Endothelial cell of umbilical vein (primary cell): Measurements from ENCODE around the gene METTL27. TPM values are rescaled to one million over a fixed set of nuclear protein-coding genes. Genes with fewer than 3 reads are reported as not detected.

Experiments used
- BruUV-seq: library from RNA; stranded (reverse); fragments of 400-500 nt; replicated peaks from 2 replicates; lab custom pipeline; 2021; lab: Mats Ljungman, UMichigan
- CTCF ChIA-PET: fragments of 300-600, 350-600 bp; sonication (Branson Sonifier 250); formaldehyde crosslinking; loops from one replicate; lab custom pipeline; 2021; ENCODE audit warnings: antibody characterized with exemption, inconsistent platforms; lab: Charles Lee
- POLR2A ChIA-PET: fragments of 300-600, 350-600 bp; sonication (Branson Sonifier 250); formaldehyde crosslinking; loops from one replicate; lab custom pipeline; 2021; ENCODE audit warnings: antibody characterized with exemption, inconsistent platforms; lab: Charles Lee
- DNase-seq: peaks from one replicate; pipeline ENCODE4 v3.0.0-alpha.2; 2011; ENCODE audit warnings: low read depth, low spot score
- FAIRE-seq: peaks from 2 replicates; lab custom pipeline; 2011; peaks lifted over from hg19 to GRCh38; lab: Jason Lieb, UNC
- H2AFZ ChIP-seq: 2 replicates; pipeline ENCODE4 v1.6.0; 2012; ENCODE audit warnings: low read depth, low read length, control low read depth, inconsistent platforms
- H3K27ac ChIP-seq: 2 replicates; pipeline ENCODE4 v1.5.1; 2011; ENCODE audit warnings: low read depth, mild to moderate bottlenecking, control low read depth, low read length, moderate library complexity; ENCODE audit not compliant: insufficient read depth
- H3K27me3 ChIP-seq, 2 experiments: 2 replicates each; pipeline versions ENCODE4 v1.6.0 to v1.6.1; 2011; ENCODE audit warnings: low read length in 2 of 2, mixed read lengths in 1 of 2; ENCODE audit not compliant: control insufficient read depth in 2 of 2, insufficient read depth in 2 of 2
- H3K36me3 ChIP-seq, 2 experiments: 2 replicates in 1 of 2; 3 replicates in 1 of 2; pipeline ENCODE4 v1.5.1; 2011; ENCODE audit warnings: low read length in 2 of 2, mild to moderate bottlenecking in 1 of 2, moderate library complexity in 1 of 2; ENCODE audit not compliant: control insufficient read depth in 2 of 2, insufficient read depth in 2 of 2; ENCODE audit errors: extremely low read depth in 1 of 2
- H3K4me1 ChIP-seq: 3 replicates; pipeline ENCODE4 v1.5.1; 2011; ENCODE audit warnings: mild to moderate bottlenecking, low read length; ENCODE audit not compliant: control insufficient read depth, insufficient read depth; ENCODE audit errors: extremely low read depth
- H3K4me2 ChIP-seq: 2 replicates; pipeline ENCODE4 v1.6.1; 2011; ENCODE audit warnings: low read length, control low read depth, mixed read lengths; ENCODE audit not compliant: insufficient read depth
- H3K4me3 ChIP-seq, 3 experiments: fragments of 200-600 bp in 1 of 3; sonication (generic), shearing (Covaris generic) in 1 of 3; replicated peaks in 1 of 3; 2 replicates each; pipeline ENCODE4 v1.5.1; 2011 to 2016; ENCODE audit warnings: control low read depth in 3 of 3, low read length in 3 of 3, mild to moderate bottlenecking in 2 of 3, inconsistent platforms in 1 of 3, low read depth in 1 of 3, moderate library complexity in 1 of 3; ENCODE audit not compliant: insufficient read depth in 1 of 3
- H3K79me2 ChIP-seq: 2 replicates; pipeline ENCODE4 v1.6.0; 2012; ENCODE audit warnings: low read length, inconsistent platforms; ENCODE audit not compliant: control insufficient read depth, insufficient read depth
- H3K9ac ChIP-seq: replicated peaks from 2 replicates; pipeline ENCODE3; 2011; ENCODE audit warnings: low read length, control low read depth; ENCODE audit not compliant: insufficient read depth; ENCODE audit errors: extremely low read depth
- H3K9me1 ChIP-seq: replicated peaks from 3 replicates; pipeline ENCODE4 v1.6.0; 2011; ENCODE audit warnings: mild to moderate bottlenecking, low read length; ENCODE audit not compliant: control insufficient read depth, insufficient read depth; ENCODE audit errors: extremely low read depth
- H3K9me3 ChIP-seq: replicated peaks from 2 replicates; pipeline ENCODE4 v1.5.1; 2012; ENCODE audit warnings: low read length, inconsistent platforms; ENCODE audit not compliant: control insufficient read depth, insufficient read depth
- H4K20me1 ChIP-seq: replicated peaks from 2 replicates; pipeline ENCODE3; 2011; ENCODE audit warnings: mild to moderate bottlenecking, low read length; ENCODE audit not compliant: control insufficient read depth, insufficient read depth; ENCODE audit errors: extremely low read depth
- CTCF ChIP-seq, 2 donors: IDR thresholded peaks; 1 replicate in 1 of 2; 2 replicates in 1 of 2; pipeline ENCODE4 v1.5.1; 2011; ENCODE audit warnings: low read length in 2 of 2, mild to moderate bottlenecking in 2 of 2, moderate library complexity in 2 of 2, control low read depth in 1 of 2, inconsistent platforms in 1 of 2, low read depth in 1 of 2; ENCODE audit not compliant: insufficient read depth in 1 of 2; ENCODE audit errors: extremely low read depth in 1 of 2
- EZH2 ChIP-seq: IDR thresholded peaks from 2 replicates; pipeline ENCODE4 v1.6.1; 2012; ENCODE audit warnings: borderline replicate concordance, low read depth, mild to moderate bottlenecking, moderate library complexity, low read length, inconsistent platforms; ENCODE audit not compliant: severe bottlenecking
- FOS ChIP-seq: IDR thresholded peaks from 2 replicates; pipeline ENCODE4 v1.6.1; 2011; ENCODE audit warnings: mild to moderate bottlenecking, low read length, moderate library complexity, borderline replicate concordance; ENCODE audit not compliant: insufficient read depth
- GATA2 ChIP-seq: IDR thresholded peaks from 2 replicates; pipeline ENCODE4 v1.7.0; 2011; ENCODE audit warnings: low read depth, mild to moderate bottlenecking, moderate library complexity, mixed read lengths, low read length; ENCODE audit not compliant: insufficient read length, insufficient read depth
- JUN ChIP-seq: IDR thresholded peaks from 2 replicates; pipeline ENCODE4 v1.6.1; 2011; ENCODE audit warnings: borderline replicate concordance, low read depth; ENCODE audit not compliant: insufficient read length, insufficient read depth
- MAX ChIP-seq: IDR thresholded peaks from 2 replicates; pipeline ENCODE4 v1.6.1; 2011; ENCODE audit not compliant: insufficient read depth, insufficient read length
- MYC ChIP-seq: IDR thresholded peaks from one replicate; pipeline ENCODE4 v1.6.1; 2011; ENCODE audit warnings: mild to moderate bottlenecking, low read depth, low read length
- POLR2A ChIP-seq: IDR thresholded peaks from 2 replicates; pipeline ENCODE4 v1.6.1; 2012; ENCODE audit warnings: low read depth, mild to moderate bottlenecking, control low read depth, low read length
- POLR2AphosphoS5 ChIP-seq: IDR thresholded peaks from 2 replicates; pipeline ENCODE4 v1.6.1; 2012; ENCODE audit warnings: low read depth, mild to moderate bottlenecking, control low read depth, low read length, moderate library complexity; ENCODE audit not compliant: insufficient read depth
- dilution Hi-C: fragments of 300-500 bp; cut with MboI; formaldehyde crosslinking; loops from one replicate; pipeline ENCODE4 v1.15.0; 2019; ENCODE audit warnings: low sequenced_read_pairs; ENCODE audit not compliant: extremely low pct_ligation_motif_present
- intact Hi-C: fragments of 100-400 bp; cut with micrococcal nuclease; formaldehyde crosslinking; loops from one replicate; pipeline ENCODE4 v1.10.0; 2022
- polyA plus RNA-seq, 4 experiments: library from polyadenylated mRNA; depleted of rRNA in 3 of 4; stranded (reverse) in 3 of 4; unstranded in 1 of 4; fragments of >200 nt; gene quantifications; 2 replicates each; pipeline versions ENCODE4 v1.2.1 to v1.2.3, GENCODE V29; 2011 to 2012; ENCODE audit warnings: missing spikeins in 1 of 4
- total RNA-seq: library from RNA; stranded (reverse); gene quantifications from 2 replicates; pipeline ENCODE4 v1.2.3, GENCODE V29; 2021

METTL27 gene
- total and polyA plus RNA-seq, 2 donors (not counting 3 experiments of a cell fraction or from before 2014, with no cell fraction given) = 6.9 to 10.8 TPM

- POLR2A ChIA-PET = no interaction called here
Observed at GRCh38 chr7:73861305-73861704, 19.0 kb upstream of the METTL27 start.

More at GRCh38 chr7:73861305-73861704, 19.0 kb upstream of the METTL27 start:
- H3K9ac ChIP-seq = no peak overlapping the region
- H3K4me3 ChIP-seq = no peak overlapping the region
- FAIRE-seq (no peak), DNase-seq (no peak)
- H4K20me1 ChIP-seq = no peaks in the 10 kb centered on the region
- dilution Hi-C loops (no loop called here), intact Hi-C loops (no loop called here)
- H3K9me1 ChIP-seq = no peaks in the 10 kb centered on the region
- no peaks in the 10 kb centered on the region for H3K9me3 ChIP-seq
- no peaks in the 10 kb centered on the region for H3K36me3 ChIP-seq
- no peaks in the 10 kb centered on the region for H3K4me1 ChIP-seq
- CTCF ChIA-PET = no interaction called here
- no peaks in the 10 kb centered on the region for H3K27me3 ChIP-seq
- TF ChIP-seq EZH2 = no peak
- no peak for TF ChIP-seq POLR2AphosphoS5
- TF ChIP-seq FOS = no peak
- TF ChIP-seq GATA2 = no peak
- TF ChIP-seq POLR2A = no peak
- no peak for TF ChIP-seq MAX
- no peak for TF ChIP-seq MYC
- TF ChIP-seq JUN = no peak
- TF ChIP-seq CTCF (IDR thresholded peaks at IDR 0.05; ENCODE audit: extremely low read depth in 1 of 2, insufficient read depth in 1 of 2, low read depth in 1 of 2, low read length in 2 of 2) = no peak
- H3K27ac ChIP-seq = no peak overlapping the region
- no TSS peak for BruUV-seq
- H3K4me2 ChIP-seq = no peak overlapping the region
- no peaks in the 10 kb centered on the region for H3K79me2 ChIP-seq
- no peak overlapping the region for H2AFZ ChIP-seq
